Measurements from ENCODE around the gene PRPF40B. TPM values are rescaled to one million over a fixed set of nuclear protein-coding genes. Genes with fewer than 3 reads are reported as not detected.

The PRPF40B gene
- total and polyA plus RNA-seq, 2 of the 13 experiments (the other 11 are each of a cell fraction or from before 2014, with no cell fraction given): 5.0 to 7.8 TPM

- Histone ChIP-seq H3K27me3 (ENCODE audit: control insufficient read depth in 1 of 2, insufficient read depth in 2 of 2, low read length in 2 of 2) (no peaks in the 10 kb centered on the region), H3K4me2 (ENCODE audit: low read depth, low read length) (no peak overlapping the region), H3K36me3 (replicated peaks in 1 of 2; ENCODE audit: control insufficient read depth in 1 of 2, insufficient read depth in 2 of 2, low read length in 2 of 2) (no peaks in the 10 kb centered on the region), H2AFZ (ENCODE audit: low read length) (no peak overlapping the region), H3K4me1 (ENCODE audit: insufficient read depth, low read length) (peaks cover 11% of the 10 kb centered on the region), H3K9me3 (ENCODE audit: low read length) (no peaks in the 10 kb centered on the region), H3K27ac (ENCODE audit: extremely low read length, insufficient read depth, low read length) (no peak overlapping the region), H3K79me2 (ENCODE audit: insufficient read depth, low read length) (no peaks in the 10 kb centered on the region), H3K9ac (ENCODE audit: insufficient read depth, low read depth, low read length) (no peak overlapping the region), H3K4me3 (replicated peaks in 1 of 3; ENCODE audit: insufficient read depth in 1 of 3, low read depth in 2 of 3, low read length in 3 of 3) (no peak overlapping the region), H4K20me1 (ENCODE audit: insufficient read depth, low read length) (no peaks in the 10 kb centered on the region)
- in situ Hi-C loops (cut with HindIII; ENCODE audit: extremely low pct_ligation_motif_present, low pct_unique_long_range_greater_than_20kb): no loop called here
- no peak for DNase-seq (ENCODE audit: low spot score)
- BruUV-seq (replicated peaks): no TSS peak
- POLR2A ChIA-PET: interaction anchor here (0.6 kb wide), 1 partner anchor 1135 kb away, joined by 6 read pairs; no protein-coding TSS in a partner anchor
- intact Hi-C loops (cut with micrococcal nuclease; ENCODE audit: unreplicated experiment): no loop called here
- CTCF ChIA-PET (ENCODE audit: low intra/inter-chr PET ratio, low total read pairs): no interaction called here
- 88% methylated on average over 3 of the region's 3 CpGs for WGBS (ENCODE audit: low lambda C conversion rate)
- no peak for FAIRE-seq
- ATAC-seq: no peak
- TF ChIP-seq ZNF597 (CRISPR knock-in tag; IDR thresholded peaks at IDR 0.05) (no peak), HCFC1 (IDR thresholded peaks at IDR 0.05; ENCODE audit: low read depth, low read length) (no peak), NCOA1 (CRISPR knock-in tag; IDR thresholded peaks at IDR 0.05) (no peak), ZNF512B (CRISPR knock-in tag; IDR thresholded peaks at IDR 0.05; ENCODE audit: borderline replicate concordance) (no peak), SYNCRIP (IDR thresholded peaks at IDR 0.05; ENCODE audit: insufficient read depth, low read depth, low read length) (no peak), ZNF773 (CRISPR knock-in tag; IDR thresholded peaks at IDR 0.05; ENCODE audit: borderline replicate concordance) (no peak), LBX2 (CRISPR knock-in tag; IDR thresholded peaks at IDR 0.05; ENCODE audit: borderline replicate concordance) (no peak), HINFP (CRISPR knock-in tag; IDR thresholded peaks at IDR 0.05; ENCODE audit: low read depth) (no peak), HNRNPK (IDR thresholded peaks at IDR 0.05; ENCODE audit: low read depth, low read length, poor library complexity, severe bottlenecking) (no peak), E2F2 (CRISPR knock-in tag; IDR thresholded peaks at IDR 0.05; ENCODE audit: borderline replicate concordance) (no peak), SMAD9 (CRISPR knock-in tag; IDR thresholded peaks at IDR 0.05) (no peak), ZNF724P (CRISPR knock-in tag; IDR thresholded peaks at IDR 0.05; ENCODE audit: borderline replicate concordance) (no peak), ISL2 (CRISPR knock-in tag; IDR thresholded peaks at IDR 0.05) (no peak), ZHX1 (CRISPR knock-in tag; IDR thresholded peaks at IDR 0.05; ENCODE audit: low read depth) (no peak)
Observed at GRCh38 chr12:49627752-49628360, 4.5 kb downstream of the PRPF40B start.

Measured in HepG2 (cell line).